Measurements from ENCODE around the gene RHOV.
A peak's percentile ranks its signal among the peaks of the same experiment; 100 is the strongest.

RHOV gene

GRCh38 chr15:40873694-40874561 lies at the start of gene RHOV:
Gene RHOV (minus strand): TSS chr15:40874234. CDS start chr15:40874139, 95 bp downstream.
- no peak for DNase-seq (ENCODE audit: low read depth)

GRCh38 chr15:40923551-40923950 lies 49.5 kb upstream of the RHOV start:
- no peak for DNase-seq (ENCODE audit: low read depth)

GRCh38 chr15:40922608-40923005 lies 48.6 kb upstream of the RHOV start:
- no peak for DNase-seq (ENCODE audit: low read depth)

- no peak for DNase-seq (ENCODE audit: low read depth)
Measured at GRCh38 chr15:40921949-40922607, 48.0 kb upstream of the RHOV start.

GRCh38 chr15:40918799-40919392 lies 44.9 kb upstream of the RHOV start:
- DNase-seq (ENCODE audit: low read depth): no peak

- no peak for DNase-seq (ENCODE audit: low read depth)
Measured at GRCh38 chr15:40918146-40918798, 44.2 kb upstream of the RHOV start.

GRCh38 chr15:40917585-40917984 lies 43.6 kb upstream of the RHOV start:
- no peak for DNase-seq (ENCODE audit: low read depth)

GRCh38 chr15:40915679-40916078 lies 41.6 kb upstream of the RHOV start:
- no peak for DNase-seq (ENCODE audit: low read depth)

- no peak for DNase-seq (ENCODE audit: low read depth)
Measured at GRCh38 chr15:40915116-40915661, 41.2 kb upstream of the RHOV start.

- no peak for DNase-seq (ENCODE audit: low read depth)
Measured at GRCh38 chr15:40914486-40914885, 40.5 kb upstream of the RHOV start.

GRCh38 chr15:40914013-40914412 lies 40.0 kb upstream of the RHOV start:
- DNase-seq (ENCODE audit: low read depth): no peak

- DNase-seq (ENCODE audit: low read depth): no peak
Measured at GRCh38 chr15:40912478-40912877, 38.4 kb upstream of the RHOV start.

GRCh38 chr15:40911693-40912092 lies 37.7 kb upstream of the RHOV start:
- DNase-seq (ENCODE audit: low read depth): no peak

GRCh38 chr15:40911141-40911540 lies 37.1 kb upstream of the RHOV start:
- no peak for DNase-seq (ENCODE audit: low read depth)

GRCh38 chr15:40909662-40910630 lies 35.9 kb upstream of the RHOV start:
- DNase-seq (ENCODE audit: low read depth): peak; percentile 75

GRCh38 chr15:40908095-40908494 lies 34.1 kb upstream of the RHOV start:
- no peak for DNase-seq (ENCODE audit: low read depth)

- DNase-seq (ENCODE audit: low read depth): no peak
Measured at GRCh38 chr15:40906991-40907802, 33.2 kb upstream of the RHOV start.

GRCh38 chr15:40906091-40906990 lies 32.3 kb upstream of the RHOV start:
- peak; percentile 71 for DNase-seq (ENCODE audit: low read depth)
